Tibial nerve (tissue), 4 donors: ENCODE data around the gene RBMS3. TPM values are rescaled to one million over a fixed set of nuclear protein-coding genes. Genes with fewer than 3 reads are reported as not detected.
"Not testable (repeated sequence)": the region's sequence is repeated elsewhere in the genome, so short reads cannot be mapped to it uniquely, and the experiment has no call there.

Experiments
- DNase-seq, 2 donors: peaks; one replicate each; pipeline ENCODE4 v3.0.0-alpha.2; 2019; ENCODE audit warnings: low spot score in 2 of 2
- H3K27ac ChIP-seq, 4 donors: fragments of 200-600 bp; sonication (generic) in 3 of 4; one replicate each; pipeline ENCODE4 v1.5.1; 2017 to 2019; ENCODE audit warnings: mild to moderate bottlenecking in 1 of 4
- H3K27me3 ChIP-seq, 2 donors: fragments of 200-600 bp; sonication (generic) in 1 of 2; one replicate each; pipeline versions ENCODE4 v1.5.1 to v1.6.0; 2017 to 2019
- H3K36me3 ChIP-seq, 3 donors: fragments of 200-600 bp; sonication (generic); one replicate each; pipeline ENCODE4 v1.5.1; 2018 to 2019
- H3K4me1 ChIP-seq, 4 donors: fragments of 200-600 bp; sonication (generic) in 3 of 4; one replicate each; pipeline ENCODE4 v1.5.1; 2017 to 2019
- H3K4me3 ChIP-seq, 4 donors: fragments of 200-600 bp; sonication (generic) in 3 of 4; one replicate each; pipeline ENCODE4 v1.5.1; 2017 to 2019; ENCODE audit warnings: mild to moderate bottlenecking in 1 of 4, moderate library complexity in 1 of 4
- H3K9me3 ChIP-seq, 4 donors: fragments of 200-600 bp; sonication (generic) in 3 of 4; one replicate each; pipeline ENCODE4 v1.5.1; 2017 to 2019
- CTCF ChIP-seq, 5 experiments: fragments of 200-600 bp in 3 of 5; fragments of 450-650 bp in 2 of 5; sonication (generic) in 3 of 5; IDR thresholded peaks; one replicate each; pipeline ENCODE4 v1.5.1; 2016 to 2019; ENCODE audit warnings: antibody characterized with exemption in 5 of 5, mild to moderate bottlenecking in 3 of 5, moderate library complexity in 2 of 5
- EP300 ChIP-seq, 2 donors: sonication (generic); formaldehyde crosslinking; IDR thresholded peaks; one replicate each; pipeline ENCODE4 v1.6.1; 2017; ENCODE audit warnings: antibody characterized with exemption in 2 of 2, mild to moderate bottlenecking in 1 of 2
- POLR2A ChIP-seq, 2 donors: fragments of 450-650 bp; IDR thresholded peaks; one replicate each; pipeline ENCODE4 v1.6.1; 2017; ENCODE audit warnings: antibody characterized with exemption in 2 of 2, mild to moderate bottlenecking in 2 of 2, moderate library complexity in 2 of 2
- WGBS, 2 donors: methylation state at CpG; one replicate each; pipeline ENCODE4 v1.1.5; 2018; 5-methylcytosine and 5-hydroxymethylcytosine counted together
- total RNA-seq, 4 donors: library from RNA; depleted of rRNA; stranded (reverse); fragments of >200 nt; gene quantifications; one replicate each; pipeline ENCODE4 v1.1.0, GENCODE V29; 2016

Gene RBMS3
- total RNA-seq, 4 donors from 2014 or later = 157 to 175 (median 161) TPM

DNA sequence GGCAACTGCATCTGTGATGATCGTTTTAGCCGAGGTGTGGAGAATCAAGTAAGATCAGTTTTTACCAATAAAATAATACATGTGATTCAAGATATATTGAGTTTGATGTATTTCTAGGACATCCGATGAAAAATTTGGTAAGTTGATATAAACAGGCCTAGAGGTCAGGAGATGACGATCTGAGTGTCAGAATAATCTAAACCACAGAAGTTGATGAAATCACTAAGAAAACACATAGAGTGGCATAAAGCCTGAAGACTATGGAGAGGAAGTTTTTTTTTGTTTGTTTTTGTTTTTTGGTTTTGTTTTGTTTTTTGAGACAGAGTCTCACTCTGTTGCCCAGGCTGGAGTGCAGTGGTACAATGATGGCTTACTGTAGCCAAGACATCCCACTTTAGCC lies 235.3 kb downstream of the RBMS3 start:
- TF ChIP-seq EP300 (IDR thresholded peaks at IDR 0.05) (no peak), CTCF (IDR thresholded peaks at IDR 0.05) (no peak), POLR2A (IDR thresholded peaks at IDR 0.05) (no peak)
- no peaks in the 10 kb centered on the region for H3K36me3 ChIP-seq
- no peaks in the 10 kb centered on the region for H3K27me3 ChIP-seq
- WGBS, 2 donors = 77% methylated on average over 4 of the region's 4 CpGs
- no peaks in the 10 kb centered on the region for H3K9me3 ChIP-seq
- peaks cover 0 to 67% (median 33%) of the 10 kb centered on the region in 4 donors for H3K4me1 ChIP-seq
- H3K4me3 ChIP-seq = no peak overlapping the region
- H3K27ac ChIP-seq = no peak overlapping the region
- DNase-seq = no peak

- H3K9me3 ChIP-seq = no peaks in the 10 kb centered on the region
- no peak for TF ChIP-seq CTCF (IDR thresholded peaks at IDR 0.05)
- TF ChIP-seq EP300 (IDR thresholded peaks at IDR 0.05) = no peak
- TF ChIP-seq POLR2A (IDR thresholded peaks at IDR 0.05) = no peak
- no peak overlapping the region for H3K4me3 ChIP-seq
- 87% methylated on average over 3 of the region's 3 CpGs for WGBS, 2 donors
- no peaks in the 10 kb centered on the region for H3K27me3 ChIP-seq
- H3K4me1 ChIP-seq = peaks cover 0 to 66% (median 10%) of the 10 kb centered on the region in 4 donors
- no peak overlapping the region for H3K27ac ChIP-seq
- no peaks in the 10 kb centered on the region for H3K36me3 ChIP-seq
- no peak for DNase-seq
These were observed 239.9 kb downstream of the RBMS3 start for GRCh38 chr3:29520764-29521163.

- peak overlapping the region in 2 of 4 donors; percentile 20 to 32 for H3K27ac ChIP-seq
- peaks cover 0 to 67% (median 9%) of the 10 kb centered on the region in 4 donors for H3K4me1 ChIP-seq
- no peak overlapping the region for H3K4me3 ChIP-seq
- H3K36me3 ChIP-seq = no peaks in the 10 kb centered on the region
- DNase-seq = no peak
- WGBS, 2 donors = 83 to 91% methylated on average over 1 of the region's 1 CpG
- no peaks in the 10 kb centered on the region for H3K27me3 ChIP-seq
- TF ChIP-seq CTCF (IDR thresholded peaks at IDR 0.05) = no peak
- TF ChIP-seq POLR2A (IDR thresholded peaks at IDR 0.05) = no peak
- no peak for TF ChIP-seq EP300 (IDR thresholded peaks at IDR 0.05)
- no peaks in the 10 kb centered on the region for H3K9me3 ChIP-seq
These were observed 240.4 kb downstream of the RBMS3 start for GRCh38 chr3:29521293-29521692.

DNA sequence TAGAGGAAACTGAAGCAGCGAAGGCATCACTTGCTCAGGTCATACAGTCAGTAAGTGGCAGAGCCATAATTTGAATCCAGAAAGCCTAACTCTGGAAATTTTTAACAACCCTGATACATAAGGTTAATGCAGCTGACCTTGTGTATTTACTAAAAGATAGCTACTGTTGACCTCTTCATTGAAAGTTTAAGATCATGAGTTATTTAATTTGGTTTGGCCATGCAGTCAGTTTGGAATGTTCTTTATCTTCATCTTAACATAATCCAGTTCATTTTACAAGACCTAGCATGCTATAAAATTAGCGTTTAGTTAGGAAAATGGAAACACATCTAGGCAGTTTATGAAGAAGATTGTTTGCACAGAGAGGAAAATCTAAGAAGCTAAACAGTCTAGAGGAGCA lies 240.9 kb downstream of the RBMS3 start:
- 67 to 85% methylated on average over 2 of the region's 2 CpGs for WGBS, 2 donors
- Histone ChIP-seq H3K4me1 (peaks cover 0 to 70% (median 11%) of the 10 kb centered on the region in 4 donors), H3K4me3 (no peak overlapping the region), H3K9me3 (no peaks in the 10 kb centered on the region), H3K27ac (no peak overlapping the region), H3K36me3 (no peaks in the 10 kb centered on the region), H3K27me3 (no peaks in the 10 kb centered on the region)
- no peak for TF ChIP-seq POLR2A (IDR thresholded peaks at IDR 0.05)
- no peak for TF ChIP-seq EP300 (IDR thresholded peaks at IDR 0.05)
- no peak for TF ChIP-seq CTCF (IDR thresholded peaks at IDR 0.05)
- DNase-seq = no peak

DNA sequence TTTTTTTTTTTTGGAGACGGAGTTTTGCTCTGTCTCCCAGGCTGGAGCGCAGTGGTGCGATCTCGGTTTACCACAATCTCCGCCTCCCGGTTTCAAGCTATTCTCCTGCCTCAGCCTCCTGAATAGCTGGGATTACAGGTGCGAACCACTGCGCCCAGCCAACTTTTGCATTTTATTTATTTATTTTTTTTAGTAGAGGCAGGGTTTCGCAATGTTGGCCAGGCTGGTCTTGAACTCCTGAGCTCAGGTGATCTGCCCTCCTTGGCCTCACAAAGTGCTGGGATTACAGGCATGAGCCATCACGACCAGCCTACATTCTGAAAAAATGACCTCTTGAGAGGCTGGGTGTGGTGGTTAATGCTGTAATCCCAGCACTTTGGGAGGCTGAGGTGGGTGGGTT lies 243.6 kb downstream of the RBMS3 start:
- H3K4me3 ChIP-seq, DNase-seq, H3K36me3 ChIP-seq, H3K9me3 ChIP-seq, H3K27me3 ChIP-seq: not testable (repeated sequence)
- peaks cover 0 to 72% (median 12%) of the 10 kb centered on the region in 4 donors for H3K4me1 ChIP-seq
- 91 to 92% methylated on average over 10 of the region's 10 CpGs for WGBS, 2 donors
- H3K27ac ChIP-seq = peak overlapping the region in 3 of 4 donors; percentile 46 to 74 (median 70)
